ENCODE results near the gene SPINT1.

The SPINT1 gene

DNA sequence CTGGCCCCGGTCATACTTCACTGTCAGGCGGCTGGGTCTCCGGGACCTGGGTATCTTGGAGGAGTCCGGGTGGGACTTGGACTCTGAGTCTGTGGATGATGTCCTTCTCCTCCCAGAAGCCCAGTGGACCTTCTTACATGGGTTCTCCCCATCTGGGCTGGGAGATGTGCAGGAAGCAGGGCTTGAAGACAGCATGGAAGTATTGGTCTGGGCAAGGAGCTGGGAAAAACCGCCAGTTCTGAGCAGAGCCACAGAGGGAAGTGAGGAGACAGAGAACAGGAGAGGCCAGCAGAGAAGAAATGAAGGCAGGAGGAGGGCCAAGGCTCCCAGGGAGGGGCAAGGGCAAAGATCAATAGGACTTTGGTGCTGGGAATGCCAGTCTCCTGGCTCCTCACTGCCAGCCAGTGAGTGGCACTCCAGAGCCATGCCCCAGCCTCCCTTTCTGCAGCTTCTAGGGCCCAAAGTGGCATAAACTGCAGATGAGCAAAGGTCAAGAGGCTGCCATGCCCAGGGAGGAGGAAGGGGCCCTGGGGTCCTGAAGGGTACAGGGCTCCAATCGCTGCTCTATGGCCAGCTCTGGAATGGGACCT is 15.3 kb upstream of the SPINT1 start, which contains the start of gene PPP1R14D:
Gene PPP1R14D, minus strand, starts transcription at position 262 of the 590 bp plus-strand sequence. Its CDS starts 67 bp downstream, at position 195.
- in situ Hi-C loops (cut with MboI; ENCODE audit: low sequenced_read_pairs, unreplicated experiment): no loop called here
- DNase-seq (ENCODE audit: low spot score): no peak
- no peak for TF ChIP-seq CTCF (IDR thresholded peaks at IDR 0.05; ENCODE audit: borderline replicate concordance, control extremely low read depth, extremely low read depth, insufficient read depth, missing control alignments)

- in situ Hi-C loops (cut with MboI; ENCODE audit: low sequenced_read_pairs, unreplicated experiment): no loop called here
- no peak for DNase-seq (ENCODE audit: low spot score)
- no peak for TF ChIP-seq CTCF (IDR thresholded peaks at IDR 0.05; ENCODE audit: borderline replicate concordance, control extremely low read depth, extremely low read depth, insufficient read depth, missing control alignments)
Measured at GRCh38 chr15:40829115-40829514, 14.7 kb upstream of the SPINT1 start.

GRCh38 chr15:40830884-40831283 is 13.0 kb upstream of the SPINT1 start:
- in situ Hi-C loops (cut with MboI; ENCODE audit: low sequenced_read_pairs, unreplicated experiment): no loop called here
- no peak for DNase-seq (ENCODE audit: low spot score)
- no peak for TF ChIP-seq CTCF (IDR thresholded peaks at IDR 0.05; ENCODE audit: borderline replicate concordance, control extremely low read depth, extremely low read depth, insufficient read depth, missing control alignments)

GRCh38 chr15:40831861-40832260 is 12.0 kb upstream of the SPINT1 start:
- no peak for TF ChIP-seq CTCF (IDR thresholded peaks at IDR 0.05; ENCODE audit: borderline replicate concordance, control extremely low read depth, extremely low read depth, insufficient read depth, missing control alignments)
- no peak for DNase-seq (ENCODE audit: low spot score)
- in situ Hi-C loops (cut with MboI; ENCODE audit: low sequenced_read_pairs, unreplicated experiment): no loop called here

- no peak for TF ChIP-seq CTCF (IDR thresholded peaks at IDR 0.05; ENCODE audit: borderline replicate concordance, control extremely low read depth, extremely low read depth, insufficient read depth, missing control alignments)
- DNase-seq (ENCODE audit: low spot score): no peak
- in situ Hi-C loops (cut with MboI; ENCODE audit: low sequenced_read_pairs, unreplicated experiment): no loop called here
Measured at GRCh38 chr15:40832903-40833302, 10.9 kb upstream of the SPINT1 start.

DNA sequence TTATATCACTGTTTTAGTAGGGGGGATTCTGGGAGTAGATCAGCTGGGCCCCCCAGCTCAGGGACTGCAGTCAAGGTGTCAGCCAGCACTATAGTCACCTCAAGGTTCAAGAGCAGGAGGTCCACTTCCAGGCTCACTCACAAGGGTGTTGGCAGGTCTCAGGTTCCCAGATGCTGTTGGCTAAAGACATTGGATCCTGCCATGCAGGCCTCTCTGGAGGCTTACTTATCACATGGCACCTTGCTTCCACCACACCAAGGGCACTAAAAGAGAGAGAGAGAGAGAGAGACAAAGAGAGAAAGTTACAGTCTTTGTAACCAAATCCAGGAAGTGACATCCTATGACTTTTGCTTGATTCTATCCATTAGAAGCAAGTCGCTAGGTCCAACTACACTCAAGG is 7.8 kb upstream of the SPINT1 start:
- in situ Hi-C loops (cut with MboI; ENCODE audit: low sequenced_read_pairs, unreplicated experiment): no loop called here
- TF ChIP-seq CTCF (IDR thresholded peaks at IDR 0.05; ENCODE audit: borderline replicate concordance, control extremely low read depth, extremely low read depth, insufficient read depth, missing control alignments): no peak

More for the DNA sequence above, 7.8 kb upstream of the SPINT1 start:
- no peak for DNase-seq (ENCODE audit: low spot score)
